T1000 (cell line): ENCODE results near the gene RAD51B.
"Not testable (repeated sequence)": the region's sequence is repeated elsewhere in the genome, so short reads cannot be mapped to it uniquely, and the experiment has no call there.

Experiments used
- DNase-seq: peaks from one replicate; lab custom pipeline; 2025; ENCODE audit warnings: mixed read lengths; lab: John Stamatoyannopoulos, UW

RAD51B gene

GRCh38 chr14:68687746-68688145, 868.2 kb downstream of the RAD51B start:
- DNase-seq = peak; percentile 65

- no peak for DNase-seq
These were observed 869.3 kb downstream of the RAD51B start for GRCh38 chr14:68688872-68689371.

- DNase-seq = no peak
These were observed 869.9 kb downstream of the RAD51B start for GRCh38 chr14:68689511-68689910.

- DNase-seq = no peak
These were observed 870.7 kb downstream of the RAD51B start for GRCh38 chr14:68690089-68690958.

GRCh38 chr14:68691031-68691791, 871.6 kb downstream of the RAD51B start:
- no peak for DNase-seq

GRCh38 chr14:68691792-68692118, 872.2 kb downstream of the RAD51B start:
- no peak for DNase-seq

- DNase-seq = no peak
These were observed 872.6 kb downstream of the RAD51B start for GRCh38 chr14:68692216-68692615.

GRCh38 chr14:68692916-68693771, 873.6 kb downstream of the RAD51B start:
- no peak for DNase-seq

GRCh38 chr14:68693926-68694325, 874.3 kb downstream of the RAD51B start:
- DNase-seq = no peak

- DNase-seq = no peak
These were observed 875.1 kb downstream of the RAD51B start for GRCh38 chr14:68694516-68695235.

GRCh38 chr14:68695326-68695768, 875.8 kb downstream of the RAD51B start:
- peak; percentile 87 for DNase-seq

- DNase-seq = no peak
These were observed 876.3 kb downstream of the RAD51B start for GRCh38 chr14:68695856-68696255.

GRCh38 chr14:68696266-68696665, 876.7 kb downstream of the RAD51B start:
- no peak for DNase-seq

- no peak for DNase-seq
These were observed 877.3 kb downstream of the RAD51B start for GRCh38 chr14:68696721-68697495.

- DNase-seq = not testable (repeated sequence)
These were observed 879.2 kb downstream of the RAD51B start for GRCh38 chr14:68698773-68699172.

- no peak for DNase-seq
These were observed 881.6 kb downstream of the RAD51B start for GRCh38 chr14:68701001-68701741.

- DNase-seq = no peak
These were observed 882.6 kb downstream of the RAD51B start for GRCh38 chr14:68702135-68702534.

GRCh38 chr14:68702578-68702977, 883.0 kb downstream of the RAD51B start:
- no peak for DNase-seq

GRCh38 chr14:68703093-68703492, 883.5 kb downstream of the RAD51B start:
- DNase-seq = no peak
